Upper lobe of left lung (tissue), 4 donors: ENCODE data around the gene LRTM1.

ENCODE experiments used
- CTCF ChIP-seq, 6 experiments: fragments of 450-650 bp in 4 of 6; fragments of 200-600 bp in 2 of 6; sonication (generic) in 2 of 6; IDR thresholded peaks; one replicate each; pipeline ENCODE4 v1.5.1; 2016 to 2019; ENCODE audit warnings: antibody characterized with exemption in 6 of 6
- POLR2A ChIP-seq, 4 donors: fragments of 450-650 bp; IDR thresholded peaks; one replicate each; pipeline ENCODE4 v1.5.1; 2016 to 2017; ENCODE audit warnings: antibody characterized with exemption in 4 of 4, mild to moderate bottlenecking in 2 of 4
- POLR2AphosphoS5 ChIP-seq, 2 donors: sonication (generic); formaldehyde crosslinking; IDR thresholded peaks; one replicate each; pipeline ENCODE4 v1.5.1; 2017; ENCODE audit warnings: antibody characterized with exemption in 2 of 2

GRCh38 chr3:54954022-54954421, 26.2 kb upstream of the LRTM1 start:
- no peak for TF ChIP-seq CTCF (IDR thresholded peaks at IDR 0.05)
- no peak for TF ChIP-seq POLR2A (IDR thresholded peaks at IDR 0.05)
- TF ChIP-seq POLR2AphosphoS5 (IDR thresholded peaks at IDR 0.05): no peak
